ENCODE results near the gene PHEX.
A peak's percentile ranks its signal among the peaks of the same experiment; 100 is the strongest.

GRCh38 chrX:22063284-22063683 lies 31.2 kb downstream of the PHEX start:
- TF ChIP-seq CTCF (IDR thresholded peaks at IDR 0.05; ENCODE audit: insufficient read depth, low read length) = no peak
- TF ChIP-seq REST (IDR thresholded peaks at IDR 0.05; ENCODE audit: insufficient replicate concordance, low read depth) = no peak
- no peak for TF ChIP-seq GABPA (IDR thresholded peaks at IDR 0.05; ENCODE audit: low read depth)
- TF ChIP-seq POLR2AphosphoS5 (IDR thresholded peaks at IDR 0.05; ENCODE audit: low read depth) = 0 out of 2 replicates have a peak, but pooled peaks have one; percentile 31
